Inferior parietal cortex (tissue), 1 donor: Measurements from ENCODE around the gene GLB1L3.
"Not testable (repeated sequence)": the region's sequence is repeated elsewhere in the genome, so short reads cannot be mapped to it uniquely, and the experiment has no call there.

Experiments used
- DNase-seq: peaks from one replicate; pipeline ENCODE4 v3.0.0-alpha.2; 2016; ENCODE audit errors: extremely low spot score

Gene GLB1L3

GRCh38 chr11:134344497-134345236 is 68.5 kb downstream of the GLB1L3 start:
- DNase-seq = not testable (repeated sequence)

- DNase-seq = no peak
Observed at GRCh38 chr11:134345237-134345550, 69.0 kb downstream of the GLB1L3 start.

GRCh38 chr11:134346101-134346975 is 70.2 kb downstream of the GLB1L3 start:
- DNase-seq = no peak

GRCh38 chr11:134346976-134347350 is 70.8 kb downstream of the GLB1L3 start:
- no peak for DNase-seq

- no peak for DNase-seq
Observed at GRCh38 chr11:134347441-134347840, 71.3 kb downstream of the GLB1L3 start.

- DNase-seq = no peak
Observed at GRCh38 chr11:134349109-134349801, 73.1 kb downstream of the GLB1L3 start.

GRCh38 chr11:134349802-134350355 is 73.7 kb downstream of the GLB1L3 start:
- no peak for DNase-seq

- DNase-seq = no peak
Observed at GRCh38 chr11:134350381-134350780, 74.2 kb downstream of the GLB1L3 start.

GRCh38 chr11:134352111-134352510 is 75.9 kb downstream of the GLB1L3 start:
- no peak for DNase-seq

- no peak for DNase-seq
Observed at GRCh38 chr11:134355136-134355535, 79.0 kb downstream of the GLB1L3 start.

GRCh38 chr11:134355656-134356055 is 79.5 kb downstream of the GLB1L3 start:
- no peak for DNase-seq

GRCh38 chr11:134356656-134357544 is 80.7 kb downstream of the GLB1L3 start:
- DNase-seq = no peak

GRCh38 chr11:134357545-134357839 is 81.3 kb downstream of the GLB1L3 start:
- no peak for DNase-seq

GRCh38 chr11:134358165-134358855 is 82.1 kb downstream of the GLB1L3 start:
- DNase-seq = no peak

GRCh38 chr11:134358856-134359490 is 82.8 kb downstream of the GLB1L3 start:
- no peak for DNase-seq

GRCh38 chr11:134359646-134360045 is 83.5 kb downstream of the GLB1L3 start:
- DNase-seq = no peak

- DNase-seq = peak; percentile 90
Observed at GRCh38 chr11:134360050-134360835, 84.1 kb downstream of the GLB1L3 start.

- no peak for DNase-seq
Observed at GRCh38 chr11:134361661-134362060, 85.5 kb downstream of the GLB1L3 start.

GRCh38 chr11:134362192-134362901 is 86.2 kb downstream of the GLB1L3 start:
- no peak for DNase-seq
